HEK293 (cell line): Measurements from ENCODE around the gene KRT9.

ENCODE experiments used
- CTCF ChIA-PET: fragments of 350-600 bp; formaldehyde crosslinking; extraction: SDS; loops from one replicate; lab custom pipeline; 2021; ENCODE audit warnings: antibody characterized with exemption; lab: Yijun Ruan, JAX
- POLR2A ChIA-PET: fragments of 300-600 bp; formaldehyde crosslinking; extraction: SDS; loops from one replicate; lab custom pipeline; 2020; ENCODE audit warnings: antibody characterized with exemption, inconsistent platforms; lab: Yijun Ruan, JAX
- H3K27ac ChIP-seq: fragments of 200-500 bp; sonication (Bioruptor generic); 2 replicates; pipeline ENCODE4 v1.5.1; 2014; ENCODE audit warnings: low read depth, low read length, control low read depth, inconsistent platforms; ENCODE audit errors: extremely low read depth
- H3K36me3 ChIP-seq, 2 experiments: fragments of 200-500 bp in 1 of 2; sonication (Bioruptor generic) in 1 of 2; 1 replicate in 1 of 2; 2 replicates in 1 of 2; pipeline ENCODE4 v1.5.1; 2014 to 2017; ENCODE audit warnings: inconsistent platforms in 2 of 2, low read length in 2 of 2; ENCODE audit not compliant: control insufficient read depth in 2 of 2, insufficient read depth in 1 of 2
- H3K4me1 ChIP-seq: fragments of 200-500 bp; sonication (Bioruptor generic); 2 replicates; pipeline ENCODE4 v1.5.1; 2014; ENCODE audit warnings: mild to moderate bottlenecking, low read length, inconsistent platforms; ENCODE audit not compliant: control insufficient read depth, insufficient read depth
- H3K4me3 ChIP-seq: 2 replicates; pipeline ENCODE4 v1.5.1; 2011; ENCODE audit warnings: low read depth, mild to moderate bottlenecking, control low read depth, low read length, moderate library complexity
- H3K9me3 ChIP-seq: fragments of 200-500 bp; sonication (Bioruptor generic); 2 replicates; pipeline ENCODE4 v1.5.1; 2014; ENCODE audit warnings: low read depth, low read length, inconsistent platforms; ENCODE audit not compliant: control insufficient read depth, insufficient read depth
- ELK4 ChIP-seq: IDR thresholded peaks from 2 replicates; pipeline ENCODE4 v1.6.1; 2011; ENCODE audit warnings: mild to moderate bottlenecking, low read depth, low read length, borderline replicate concordance
- GLIS2 ChIP-seq: fragments of 450-650 bp; formaldehyde crosslinking; IDR thresholded peaks from 2 replicates; pipeline ENCODE4 v1.5.1; 2016; ENCODE audit warnings: missing biosample characterization, missing genetic modification characterization
- KLF9 ChIP-seq: fragments of 450-650 bp; formaldehyde crosslinking; IDR thresholded peaks from 2 replicates; pipeline ENCODE4 v1.5.1; 2016; ENCODE audit warnings: missing biosample characterization, missing genetic modification characterization, low read depth
- SETDB1 ChIP-seq: IDR thresholded peaks from one replicate; pipeline ENCODE4 v1.6.1; 2017; ENCODE audit warnings: mild to moderate bottlenecking, low read length, moderate library complexity, mixed read lengths; ENCODE audit not compliant: insufficient read length
- TCF7L2 ChIP-seq: IDR thresholded peaks from 2 replicates; pipeline ENCODE4 v1.6.1; 2011; ENCODE audit warnings: low read depth, mild to moderate bottlenecking, inconsistent platforms, low read length, moderate library complexity, borderline replicate concordance
- WT1 ChIP-seq: fragments of 450-650 bp; formaldehyde crosslinking; IDR thresholded peaks from 2 replicates; pipeline ENCODE4 v1.5.1; 2016; ENCODE audit warnings: missing biosample characterization, missing genetic modification characterization
- ZBTB20 ChIP-seq: fragments of 450-650 bp; formaldehyde crosslinking; IDR thresholded peaks from 2 replicates; pipeline ENCODE4 v1.5.1; 2016; ENCODE audit warnings: missing biosample characterization, missing genetic modification characterization
- ZFP3 ChIP-seq: fragments of 450-650 bp; formaldehyde crosslinking; IDR thresholded peaks from 2 replicates; pipeline ENCODE4 v1.5.1; 2016; ENCODE audit warnings: low read depth, missing biosample characterization, missing genetic modification characterization
- ZFP41 ChIP-seq: fragments of 450-650 bp; formaldehyde crosslinking; IDR thresholded peaks from 2 replicates; pipeline ENCODE4 v1.5.1; 2016; ENCODE audit warnings: missing biosample characterization, missing genetic modification characterization, borderline replicate concordance
- ZFP69B ChIP-seq: fragments of 450-650 bp; formaldehyde crosslinking; IDR thresholded peaks from 2 replicates; pipeline ENCODE4 v1.5.1; 2016; ENCODE audit warnings: missing biosample characterization, missing genetic modification characterization
- ZIC2 ChIP-seq: fragments of 450-650 bp; formaldehyde crosslinking; IDR thresholded peaks from 2 replicates; pipeline ENCODE4 v1.5.1; 2016; ENCODE audit warnings: missing biosample characterization, missing genetic modification characterization
- ZNF10 ChIP-seq: fragments of 450-650 bp; formaldehyde crosslinking; IDR thresholded peaks from 2 replicates; pipeline ENCODE4 v1.5.1; 2017; ENCODE audit warnings: missing biosample characterization, missing genetic modification characterization
- ZNF175 ChIP-seq: fragments of 450-650 bp; formaldehyde crosslinking; IDR thresholded peaks from 2 replicates; pipeline ENCODE4 v1.5.1; 2016; ENCODE audit warnings: missing biosample characterization, missing genetic modification characterization
- ZNF2 ChIP-seq: fragments of 450-650 bp; formaldehyde crosslinking; IDR thresholded peaks from 2 replicates; pipeline ENCODE4 v1.5.1; 2016; ENCODE audit warnings: missing biosample characterization, missing genetic modification characterization
- ZNF214 ChIP-seq: fragments of 450-650 bp; formaldehyde crosslinking; IDR thresholded peaks from 2 replicates; pipeline ENCODE4 v1.5.1; 2017; ENCODE audit warnings: missing biosample characterization, mild to moderate bottlenecking, missing genetic modification characterization, borderline replicate concordance
- ZNF274 ChIP-seq, 2 experiments: fragments of 200-500 bp in 1 of 2; fragments of 450-650 bp in 1 of 2; sonication (Bioruptor generic) in 1 of 2; formaldehyde crosslinking in 1 of 2; IDR thresholded peaks; 2 replicates each; pipeline versions ENCODE4 v1.5.1 to v1.6.1; 2014 to 2016; ENCODE audit warnings: borderline replicate concordance in 1 of 2, inconsistent platforms in 1 of 2, low read length in 1 of 2, missing biosample characterization in 1 of 2, missing genetic modification characterization in 1 of 2
- ZNF324 ChIP-seq: fragments of 450-650 bp; formaldehyde crosslinking; IDR thresholded peaks from 2 replicates; pipeline ENCODE4 v1.5.1; 2016; ENCODE audit warnings: missing biosample characterization, missing genetic modification characterization
- ZNF404 ChIP-seq: fragments of 450-650 bp; formaldehyde crosslinking; IDR thresholded peaks from 2 replicates; pipeline ENCODE4 v1.5.1; 2017; ENCODE audit warnings: missing biosample characterization, missing genetic modification characterization
- ZNF426 ChIP-seq: fragments of 450-650 bp; formaldehyde crosslinking; IDR thresholded peaks from 2 replicates; pipeline ENCODE4 v1.5.1; 2017; ENCODE audit warnings: missing biosample characterization, missing genetic modification characterization, mild to moderate bottlenecking, inconsistent platforms, moderate library complexity
- ZNF48 ChIP-seq: fragments of 450-650 bp; formaldehyde crosslinking; IDR thresholded peaks from 2 replicates; pipeline ENCODE4 v1.5.1; 2016; ENCODE audit warnings: missing biosample characterization, missing genetic modification characterization
- ZNF561 ChIP-seq: fragments of 450-650 bp; IDR thresholded peaks from 2 replicates; pipeline ENCODE4 v1.5.1; 2018; ENCODE audit warnings: missing biosample characterization, missing genetic modification characterization, borderline replicate concordance
- ZNF623 ChIP-seq: fragments of 450-650 bp; formaldehyde crosslinking; IDR thresholded peaks from 2 replicates; pipeline ENCODE4 v1.5.1; 2016; ENCODE audit warnings: missing biosample characterization, missing genetic modification characterization
- ZNF660 ChIP-seq: fragments of 450-650 bp; IDR thresholded peaks from 2 replicates; pipeline ENCODE4 v1.5.1; 2018; ENCODE audit warnings: missing biosample characterization, mild to moderate bottlenecking, missing genetic modification characterization
- TF ChIP-seq, protein P1 (sequence below): fragments of 450-650 bp; formaldehyde crosslinking; IDR thresholded peaks from 2 replicates; pipeline ENCODE4 v1.5.1; 2016; ENCODE audit warnings: missing biosample characterization, missing genetic modification characterization
- TF ChIP-seq, protein P2 (sequence below): fragments of 450-650 bp; formaldehyde crosslinking; IDR thresholded peaks from 2 replicates; pipeline ENCODE4 v1.5.1; 2016; ENCODE audit warnings: missing biosample characterization, missing genetic modification characterization, borderline replicate concordance
- TF ChIP-seq, protein P3 (sequence below): fragments of 450-650 bp; formaldehyde crosslinking; IDR thresholded peaks from 2 replicates; pipeline ENCODE4 v1.5.1; 2016; ENCODE audit warnings: missing biosample characterization, missing genetic modification characterization, borderline replicate concordance

KRT9 gene

GRCh38 chr17:41521574-41522261 lies 50.1 kb downstream of the KRT9 start:
- CTCF ChIA-PET, result interaction anchor here (0.6 to 2.6 kb wide), 10 partner anchors 15 to 586 kb away, joined by 3 to 20 read pairs (median 4); no protein-coding TSS in a partner anchor
- peaks cover 23% of the 10 kb centered on the region for H3K4me1 ChIP-seq
- H3K36me3 ChIP-seq, result peaks cover 0 to 4% of the 10 kb centered on the region in 2 experiments; a peak in 2 of 3 replicates
- H3K9me3 ChIP-seq, result no peaks in the 10 kb centered on the region
- no peak overlapping the region for H3K4me3 ChIP-seq
- POLR2A ChIA-PET, result interaction anchor here (0.7 to 1.8 kb wide), 5 partner anchors 11 to 696 kb away, joined by 3 to 5 read pairs (median 3); no protein-coding TSS in a partner anchor
- no peak overlapping the region; the same call in 1 of the 2 replicates for H3K27ac ChIP-seq
- TF ChIP-seq ZNF623 (tag by site-specific recombination) (no peak), ZFP3 (no peak), ZNF274 (IDR thresholded peaks at IDR 0.05; ENCODE audit: low read length) (no peak), ZNF274 (tag by site-specific recombination; IDR thresholded peaks at IDR 0.05; ENCODE audit: borderline replicate concordance) (no peak), WT1 (tag by site-specific recombination) (peak; percentile 56), ZBTB20 (tag by site-specific recombination) (peak; percentile 22; the same call in 1 of the 2 replicates), GLIS2 (peak; percentile 37), ELK4 (no peak), KLF9 (tag by site-specific recombination) (peak; percentile 48; the same call in 1 of the 2 replicates), ZNF214 (tag by site-specific recombination) (no peak), ZFP41 (tag by site-specific recombination) (no peak), SETDB1 (no peak), ZNF404 (tag by site-specific recombination) (no peak), ZFP69B (no peak), ZNF561 (tag by site-specific recombination) (no peak), ZNF2 (no peak), ZNF324 (tag by site-specific recombination) (no peak), ZNF426 (tag by site-specific recombination) (no peak), ZNF10 (tag by site-specific recombination) (no peak), ZNF48 (tag by site-specific recombination) (no peak), TCF7L2 (no peak), ZNF660 (tag by site-specific recombination) (no peak), ZNF175 (no peak), ZIC2 (tag by site-specific recombination) (no peak)
- TF ChIP-seq, protein P1, sequence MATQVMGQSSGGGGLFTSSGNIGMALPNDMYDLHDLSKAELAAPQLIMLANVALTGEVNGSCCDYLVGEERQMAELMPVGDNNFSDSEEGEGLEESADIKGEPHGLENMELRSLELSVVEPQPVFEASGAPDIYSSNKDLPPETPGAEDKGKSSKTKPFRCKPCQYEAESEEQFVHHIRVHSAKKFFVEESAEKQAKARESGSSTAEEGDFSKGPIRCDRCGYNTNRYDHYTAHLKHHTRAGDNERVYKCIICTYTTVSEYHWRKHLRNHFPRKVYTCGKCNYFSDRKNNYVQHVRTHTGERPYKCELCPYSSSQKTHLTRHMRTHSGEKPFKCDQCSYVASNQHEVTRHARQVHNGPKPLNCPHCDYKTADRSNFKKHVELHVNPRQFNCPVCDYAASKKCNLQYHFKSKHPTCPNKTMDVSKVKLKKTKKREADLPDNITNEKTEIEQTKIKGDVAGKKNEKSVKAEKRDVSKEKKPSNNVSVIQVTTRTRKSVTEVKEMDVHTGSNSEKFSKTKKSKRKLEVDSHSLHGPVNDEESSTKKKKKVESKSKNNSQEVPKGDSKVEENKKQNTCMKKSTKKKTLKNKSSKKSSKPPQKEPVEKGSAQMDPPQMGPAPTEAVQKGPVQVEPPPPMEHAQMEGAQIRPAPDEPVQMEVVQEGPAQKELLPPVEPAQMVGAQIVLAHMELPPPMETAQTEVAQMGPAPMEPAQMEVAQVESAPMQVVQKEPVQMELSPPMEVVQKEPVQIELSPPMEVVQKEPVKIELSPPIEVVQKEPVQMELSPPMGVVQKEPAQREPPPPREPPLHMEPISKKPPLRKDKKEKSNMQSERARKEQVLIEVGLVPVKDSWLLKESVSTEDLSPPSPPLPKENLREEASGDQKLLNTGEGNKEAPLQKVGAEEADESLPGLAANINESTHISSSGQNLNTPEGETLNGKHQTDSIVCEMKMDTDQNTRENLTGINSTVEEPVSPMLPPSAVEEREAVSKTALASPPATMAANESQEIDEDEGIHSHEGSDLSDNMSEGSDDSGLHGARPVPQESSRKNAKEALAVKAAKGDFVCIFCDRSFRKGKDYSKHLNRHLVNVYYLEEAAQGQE (tag by site-specific recombination), result no peak
- TF ChIP-seq, protein P2, sequence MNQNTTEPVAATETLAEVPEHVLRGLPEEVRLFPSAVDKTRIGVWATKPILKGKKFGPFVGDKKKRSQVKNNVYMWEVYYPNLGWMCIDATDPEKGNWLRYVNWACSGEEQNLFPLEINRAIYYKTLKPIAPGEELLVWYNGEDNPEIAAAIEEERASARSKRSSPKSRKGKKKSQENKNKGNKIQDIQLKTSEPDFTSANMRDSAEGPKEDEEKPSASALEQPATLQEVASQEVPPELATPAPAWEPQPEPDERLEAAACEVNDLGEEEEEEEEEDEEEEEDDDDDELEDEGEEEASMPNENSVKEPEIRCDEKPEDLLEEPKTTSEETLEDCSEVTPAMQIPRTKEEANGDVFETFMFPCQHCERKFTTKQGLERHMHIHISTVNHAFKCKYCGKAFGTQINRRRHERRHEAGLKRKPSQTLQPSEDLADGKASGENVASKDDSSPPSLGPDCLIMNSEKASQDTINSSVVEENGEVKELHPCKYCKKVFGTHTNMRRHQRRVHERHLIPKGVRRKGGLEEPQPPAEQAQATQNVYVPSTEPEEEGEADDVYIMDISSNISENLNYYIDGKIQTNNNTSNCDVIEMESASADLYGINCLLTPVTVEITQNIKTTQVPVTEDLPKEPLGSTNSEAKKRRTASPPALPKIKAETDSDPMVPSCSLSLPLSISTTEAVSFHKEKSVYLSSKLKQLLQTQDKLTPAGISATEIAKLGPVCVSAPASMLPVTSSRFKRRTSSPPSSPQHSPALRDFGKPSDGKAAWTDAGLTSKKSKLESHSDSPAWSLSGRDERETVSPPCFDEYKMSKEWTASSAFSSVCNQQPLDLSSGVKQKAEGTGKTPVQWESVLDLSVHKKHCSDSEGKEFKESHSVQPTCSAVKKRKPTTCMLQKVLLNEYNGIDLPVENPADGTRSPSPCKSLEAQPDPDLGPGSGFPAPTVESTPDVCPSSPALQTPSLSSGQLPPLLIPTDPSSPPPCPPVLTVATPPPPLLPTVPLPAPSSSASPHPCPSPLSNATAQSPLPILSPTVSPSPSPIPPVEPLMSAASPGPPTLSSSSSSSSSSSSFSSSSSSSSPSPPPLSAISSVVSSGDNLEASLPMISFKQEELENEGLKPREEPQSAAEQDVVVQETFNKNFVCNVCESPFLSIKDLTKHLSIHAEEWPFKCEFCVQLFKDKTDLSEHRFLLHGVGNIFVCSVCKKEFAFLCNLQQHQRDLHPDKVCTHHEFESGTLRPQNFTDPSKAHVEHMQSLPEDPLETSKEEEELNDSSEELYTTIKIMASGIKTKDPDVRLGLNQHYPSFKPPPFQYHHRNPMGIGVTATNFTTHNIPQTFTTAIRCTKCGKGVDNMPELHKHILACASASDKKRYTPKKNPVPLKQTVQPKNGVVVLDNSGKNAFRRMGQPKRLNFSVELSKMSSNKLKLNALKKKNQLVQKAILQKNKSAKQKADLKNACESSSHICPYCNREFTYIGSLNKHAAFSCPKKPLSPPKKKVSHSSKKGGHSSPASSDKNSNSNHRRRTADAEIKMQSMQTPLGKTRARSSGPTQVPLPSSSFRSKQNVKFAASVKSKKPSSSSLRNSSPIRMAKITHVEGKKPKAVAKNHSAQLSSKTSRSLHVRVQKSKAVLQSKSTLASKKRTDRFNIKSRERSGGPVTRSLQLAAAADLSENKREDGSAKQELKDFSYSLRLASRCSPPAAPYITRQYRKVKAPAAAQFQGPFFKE, result no peak
- TF ChIP-seq, protein P3, sequence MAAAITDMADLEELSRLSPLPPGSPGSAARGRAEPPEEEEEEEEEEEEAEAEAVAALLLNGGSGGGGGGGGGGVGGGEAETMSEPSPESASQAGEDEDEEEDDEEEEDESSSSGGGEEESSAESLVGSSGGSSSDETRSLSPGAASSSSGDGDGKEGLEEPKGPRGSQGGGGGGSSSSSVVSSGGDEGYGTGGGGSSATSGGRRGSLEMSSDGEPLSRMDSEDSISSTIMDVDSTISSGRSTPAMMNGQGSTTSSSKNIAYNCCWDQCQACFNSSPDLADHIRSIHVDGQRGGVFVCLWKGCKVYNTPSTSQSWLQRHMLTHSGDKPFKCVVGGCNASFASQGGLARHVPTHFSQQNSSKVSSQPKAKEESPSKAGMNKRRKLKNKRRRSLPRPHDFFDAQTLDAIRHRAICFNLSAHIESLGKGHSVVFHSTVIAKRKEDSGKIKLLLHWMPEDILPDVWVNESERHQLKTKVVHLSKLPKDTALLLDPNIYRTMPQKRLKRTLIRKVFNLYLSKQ (tag by site-specific recombination), result no peak
